HK-2 (cell line): ENCODE results near the gene PACS2.

Source experiments
- DNase-seq: peaks from one replicate; pipeline ENCODE4 v3.0.0-alpha.2; 2018; ENCODE audit not compliant: unreplicated experiment

Gene PACS2

DNA sequence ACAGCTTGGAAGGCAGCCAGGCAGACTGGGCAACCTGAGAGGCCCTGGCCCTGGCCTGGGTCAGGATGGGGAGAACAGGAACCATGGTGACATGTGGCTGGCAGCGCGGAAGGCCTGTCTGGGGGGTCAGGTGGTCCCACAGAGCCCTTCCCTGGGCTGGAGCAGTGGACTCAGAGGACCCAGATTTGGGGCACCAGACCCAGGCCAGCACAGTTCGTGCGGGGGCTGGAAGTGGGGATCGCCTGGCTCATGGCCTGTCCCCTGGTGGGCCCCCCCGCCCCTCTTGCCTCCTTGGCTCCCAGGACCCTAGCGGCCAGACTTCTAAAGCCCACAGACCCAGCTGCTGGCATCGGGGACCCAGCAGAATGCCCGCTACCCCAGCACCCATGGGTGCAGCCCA is 126.4 kb downstream of the PACS2 start:
- DNase-seq: no peak

DNA sequence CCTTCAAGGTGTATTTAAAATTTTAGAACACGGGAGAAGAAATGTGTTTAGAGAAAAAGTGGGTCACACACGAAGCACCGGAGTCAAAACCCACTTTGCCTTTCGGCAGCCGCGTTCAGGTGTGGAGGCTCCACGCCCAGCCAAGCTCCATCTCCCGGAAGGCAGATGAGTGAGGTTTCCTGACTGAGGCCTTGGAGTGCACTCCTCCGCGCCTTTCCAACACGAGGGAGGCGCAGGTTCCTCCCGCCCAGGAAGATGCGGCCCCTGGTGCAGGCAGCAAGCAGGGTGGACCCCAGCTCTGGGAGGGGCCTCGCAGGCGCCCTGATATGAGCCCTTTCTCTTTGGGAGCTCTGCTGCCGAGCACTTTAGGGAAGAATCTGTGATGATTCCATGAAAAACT is 127.6 kb downstream of the PACS2 start:
- DNase-seq: no peak

DNA sequence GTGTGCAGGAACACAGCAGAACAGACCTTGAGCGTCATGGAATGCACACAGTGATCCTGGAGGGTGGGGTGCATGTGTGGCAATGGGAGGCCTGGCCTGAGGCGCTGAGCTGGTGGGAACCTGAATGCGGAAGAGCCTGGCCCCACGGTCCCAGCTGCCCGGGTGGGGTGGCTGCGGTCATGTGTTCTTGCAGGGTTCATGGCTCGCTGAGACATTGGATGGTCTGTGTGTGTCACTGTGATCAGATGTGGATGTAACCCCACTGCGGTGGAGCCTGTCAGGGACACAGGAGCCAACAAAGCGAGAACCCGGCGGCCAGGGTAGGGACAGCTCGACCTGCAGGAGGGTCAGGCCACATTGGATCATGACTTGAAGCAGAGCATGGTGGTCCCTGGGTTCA is 128.3 kb downstream of the PACS2 start:
- no peak for DNase-seq

DNA sequence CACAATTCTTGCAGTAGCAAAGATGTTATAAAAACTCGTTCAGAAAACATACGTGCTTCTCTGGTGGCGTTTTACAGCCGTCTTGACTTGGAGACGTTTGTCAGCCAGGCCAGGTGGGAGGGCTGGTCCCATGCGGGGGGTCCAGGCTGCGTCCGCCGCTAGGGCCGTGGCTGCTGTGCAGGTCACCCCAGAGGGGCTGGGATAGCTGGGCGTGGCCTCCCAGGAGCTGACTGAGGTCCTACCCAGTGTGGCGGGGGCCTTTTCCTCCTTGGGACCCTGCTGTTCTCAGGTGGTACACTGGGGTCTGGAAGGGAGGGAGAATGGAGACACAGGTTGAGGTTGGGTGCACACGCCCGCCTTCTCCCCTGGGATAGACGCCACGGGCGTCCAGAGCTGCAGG is 130.3 kb downstream of the PACS2 start:
- no peak for DNase-seq

DNA sequence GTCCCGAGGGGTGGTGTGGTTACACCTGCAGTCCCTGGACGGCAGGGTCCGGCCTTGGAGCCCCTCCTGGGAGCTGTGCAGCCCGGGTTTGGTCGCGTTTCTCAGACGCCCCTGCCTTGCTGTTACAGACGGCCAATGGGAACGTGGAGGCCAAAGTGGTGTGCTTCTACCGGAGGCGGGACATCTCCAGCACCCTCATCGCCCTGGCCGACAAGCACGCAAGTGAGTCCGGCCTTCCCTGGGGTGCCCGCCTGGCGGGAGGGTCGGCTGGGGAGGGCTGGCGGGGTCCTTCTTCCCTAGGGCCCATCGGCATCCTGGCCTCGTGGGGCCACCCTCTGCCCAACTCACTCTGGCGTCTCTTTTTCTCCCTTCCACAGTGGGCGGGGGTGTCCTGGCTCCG is 130.7 kb downstream of the PACS2 start:
- no peak for DNase-seq

DNA sequence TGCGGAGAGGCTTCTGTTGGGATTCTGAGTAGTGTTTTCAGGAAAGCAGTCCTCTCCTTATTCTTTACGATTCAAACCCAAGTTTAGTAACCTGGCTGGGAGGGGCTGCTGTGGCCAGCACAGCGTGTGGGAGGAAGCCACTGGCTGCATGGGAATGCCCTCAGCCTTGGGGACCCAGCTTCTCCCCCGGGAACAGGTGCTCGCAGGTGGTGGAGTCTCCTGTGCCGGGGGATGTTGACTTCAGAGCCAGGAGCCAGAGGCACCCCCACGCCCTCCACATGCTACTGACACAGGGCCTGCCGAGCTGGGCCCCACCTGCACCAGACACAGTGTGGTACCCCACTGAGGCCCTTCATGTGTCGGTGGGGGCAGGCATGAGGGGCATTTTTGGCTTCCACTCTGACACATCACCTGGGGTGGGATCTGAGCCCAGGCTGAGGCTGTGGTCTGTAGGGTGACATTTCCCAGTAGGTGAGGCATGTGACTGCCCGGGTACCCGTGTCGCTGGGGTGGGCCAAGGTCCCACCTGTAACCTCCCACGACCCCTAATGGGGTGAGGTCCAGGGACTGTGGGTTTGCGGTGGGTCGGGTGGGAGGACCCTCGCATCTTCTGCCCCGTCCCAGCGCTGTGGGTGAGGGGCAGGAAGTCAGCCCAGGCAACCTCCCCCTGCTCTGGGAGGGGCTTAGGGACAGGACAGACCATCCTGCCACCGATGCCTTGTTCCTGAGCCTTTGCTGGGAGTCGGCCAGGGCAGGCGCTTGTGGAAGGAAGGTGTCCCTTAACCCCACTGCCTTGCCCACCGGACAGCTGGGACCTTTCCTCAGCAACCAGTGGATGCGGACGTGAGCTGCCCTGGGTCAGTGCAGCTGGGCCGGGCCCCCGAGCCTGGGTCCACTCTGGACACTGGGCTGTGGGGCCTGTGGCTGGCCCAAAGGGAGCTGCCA is 131.6 kb downstream of the PACS2 start:
- no peak for DNase-seq

DNA sequence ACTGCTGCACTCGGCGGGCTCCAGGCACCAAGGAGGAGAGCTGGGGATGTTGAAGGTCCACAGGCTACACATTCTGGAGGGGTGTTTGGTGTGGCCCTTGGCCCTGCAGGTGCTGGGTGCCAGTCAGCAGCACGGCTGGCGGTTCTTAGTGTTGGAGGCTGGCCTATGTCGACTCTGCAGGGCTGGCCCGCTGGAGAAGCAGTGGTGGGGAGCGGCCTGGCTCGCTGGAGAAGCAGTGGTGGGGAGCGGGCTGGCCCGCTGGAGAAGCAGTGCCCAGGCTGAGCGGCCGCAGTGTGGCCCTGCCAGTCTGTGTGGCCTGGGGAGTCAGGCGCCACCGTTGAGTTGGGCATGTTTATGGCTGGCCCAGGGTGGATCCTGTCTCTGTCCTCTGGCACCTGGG is 132.4 kb downstream of the PACS2 start:
- DNase-seq: no peak
